Measurements from ENCODE around the gene SHROOM3.

DNA sequence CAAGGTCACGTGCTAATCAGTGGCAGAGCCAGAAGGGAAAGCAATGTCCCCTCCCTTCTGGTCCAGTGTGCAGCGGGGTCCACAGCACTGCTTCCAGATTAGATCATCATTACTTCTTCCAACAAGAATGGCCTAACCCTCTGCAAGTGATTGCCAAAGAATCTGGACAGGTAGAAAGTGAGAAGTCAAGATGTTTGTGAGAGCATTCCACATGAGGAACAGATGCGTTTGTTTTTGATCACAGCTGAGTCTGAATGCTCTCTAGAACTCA is 147.7 kb downstream of the SHROOM3 start:
- TF ChIP-seq, protein P1, sequence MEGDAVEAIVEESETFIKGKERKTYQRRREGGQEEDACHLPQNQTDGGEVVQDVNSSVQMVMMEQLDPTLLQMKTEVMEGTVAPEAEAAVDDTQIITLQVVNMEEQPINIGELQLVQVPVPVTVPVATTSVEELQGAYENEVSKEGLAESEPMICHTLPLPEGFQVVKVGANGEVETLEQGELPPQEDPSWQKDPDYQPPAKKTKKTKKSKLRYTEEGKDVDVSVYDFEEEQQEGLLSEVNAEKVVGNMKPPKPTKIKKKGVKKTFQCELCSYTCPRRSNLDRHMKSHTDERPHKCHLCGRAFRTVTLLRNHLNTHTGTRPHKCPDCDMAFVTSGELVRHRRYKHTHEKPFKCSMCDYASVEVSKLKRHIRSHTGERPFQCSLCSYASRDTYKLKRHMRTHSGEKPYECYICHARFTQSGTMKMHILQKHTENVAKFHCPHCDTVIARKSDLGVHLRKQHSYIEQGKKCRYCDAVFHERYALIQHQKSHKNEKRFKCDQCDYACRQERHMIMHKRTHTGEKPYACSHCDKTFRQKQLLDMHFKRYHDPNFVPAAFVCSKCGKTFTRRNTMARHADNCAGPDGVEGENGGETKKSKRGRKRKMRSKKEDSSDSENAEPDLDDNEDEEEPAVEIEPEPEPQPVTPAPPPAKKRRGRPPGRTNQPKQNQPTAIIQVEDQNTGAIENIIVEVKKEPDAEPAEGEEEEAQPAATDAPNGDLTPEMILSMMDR (IDR thresholded peaks at IDR 0.05), result no peak
- no peak for TF ChIP-seq POLR2A (IDR thresholded peaks at IDR 0.05)

Measured in Peyer's patch (tissue), 4 donors.